Activated CD4-positive, alpha-beta memory T cell treated with anti-CD3 and anti-CD28 coated beads, Interleukin-2, amount 10 ng/mL, durations not matched to agents 7 days and 5 days (primary cell): ENCODE results near the gene WASF2. TPM values are rescaled to one million over a fixed set of nuclear protein-coding genes. Genes with fewer than 3 reads are reported as not detected.

ENCODE experiments used
- CTCF ChIA-PET: fragments of 350-600 bp; sonication (Branson Sonifier 250); formaldehyde crosslinking; loops from one replicate; lab custom pipeline; 2021; ENCODE audit warnings: antibody characterized with exemption, inconsistent platforms; lab: Charles Lee
- POLR2A ChIA-PET: fragments of 350-600 bp; sonication (Branson Sonifier 250); formaldehyde crosslinking; loops from one replicate; lab custom pipeline; 2021; ENCODE audit warnings: antibody characterized with exemption; lab: Charles Lee
- DNase-seq: peaks from one replicate; pipeline ENCODE4 v3.0.0-alpha.2; 2020
- H3K27ac Mint-ChIP-seq: one replicate; pipeline ENCODE4 v1.8.0; 2021; ENCODE audit warnings: mild to moderate bottlenecking, mixed read lengths
- H3K27me3 Mint-ChIP-seq: one replicate; pipeline ENCODE4 v1.8.0; 2021; ENCODE audit warnings: mixed read lengths
- H3K36me3 Mint-ChIP-seq: one replicate; pipeline ENCODE4 v1.8.0; 2021; ENCODE audit warnings: low read depth, mixed read lengths
- H3K4me1 Mint-ChIP-seq: one replicate; pipeline ENCODE4 v1.8.0; 2021; ENCODE audit warnings: mixed read lengths
- H3K4me3 Mint-ChIP-seq: one replicate; pipeline ENCODE4 v1.8.0; 2021; ENCODE audit warnings: mild to moderate bottlenecking, mixed read lengths
- H3K9me3 Mint-ChIP-seq: one replicate; pipeline ENCODE4 v1.8.0; 2021; ENCODE audit warnings: mixed read lengths
- total RNA-seq, 2 experiments: library from RNA; stranded (reverse); gene quantifications; one replicate each; pipeline ENCODE4 v1.2.3, GENCODE V29; 2021

The WASF2 gene
- total RNA-seq, 2 experiments from 2014 or later = 150 TPM

DNA sequence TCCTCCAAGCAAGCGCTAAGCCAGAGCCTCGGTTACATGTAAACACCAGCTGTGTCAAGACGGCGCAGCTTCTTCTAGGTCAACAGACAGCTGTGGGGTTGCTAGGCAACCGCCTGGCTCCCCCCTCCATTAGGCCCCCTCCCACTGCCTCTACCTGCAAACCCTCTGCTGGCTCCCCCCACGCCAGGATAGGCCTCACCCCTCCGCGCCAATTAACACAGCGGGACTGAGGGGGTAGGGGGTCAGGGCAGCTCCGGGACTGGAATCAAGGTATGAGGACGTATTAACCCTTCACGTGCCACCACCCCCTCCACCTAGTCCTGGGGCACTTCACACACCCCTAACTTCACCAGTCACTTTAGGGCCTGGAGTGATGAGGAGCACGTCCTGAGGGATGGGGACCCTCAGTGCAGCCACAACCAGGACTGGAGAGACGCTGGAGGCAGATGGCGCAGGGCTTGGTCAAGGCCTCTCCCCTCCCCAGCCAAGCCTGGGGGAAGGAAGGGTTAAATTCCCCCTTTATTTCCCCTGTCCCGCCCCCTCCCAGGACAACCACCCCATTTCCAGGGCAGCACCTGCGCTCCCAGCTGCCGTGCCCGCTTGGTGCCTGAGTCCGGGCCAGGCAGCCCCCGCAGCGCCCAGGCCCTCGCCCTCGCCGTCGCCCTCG, 37.4 kb upstream of the WASF2 start:
- Mint-ChIP-seq H3K4me3 (no peak overlapping the region), H3K27ac (no peak overlapping the region), H3K27me3 (peaks cover 4% of the 10 kb centered on the region), H3K9me3 (no peaks in the 10 kb centered on the region), H3K36me3 (peaks cover 2% of the 10 kb centered on the region), H3K4me1 (peaks cover 60% of the 10 kb centered on the region)
- DNase-seq = peak; percentile 36
- POLR2A ChIA-PET = interaction anchor here (1.0 kb wide), 1 partner anchor 29 kb away, joined by 3 read pairs; no protein-coding TSS in a partner anchor
- CTCF ChIA-PET = interaction anchor here (0.8 kb wide), 1 partner anchor 136 kb away, joined by 3 read pairs; no protein-coding TSS in a partner anchor

DNA sequence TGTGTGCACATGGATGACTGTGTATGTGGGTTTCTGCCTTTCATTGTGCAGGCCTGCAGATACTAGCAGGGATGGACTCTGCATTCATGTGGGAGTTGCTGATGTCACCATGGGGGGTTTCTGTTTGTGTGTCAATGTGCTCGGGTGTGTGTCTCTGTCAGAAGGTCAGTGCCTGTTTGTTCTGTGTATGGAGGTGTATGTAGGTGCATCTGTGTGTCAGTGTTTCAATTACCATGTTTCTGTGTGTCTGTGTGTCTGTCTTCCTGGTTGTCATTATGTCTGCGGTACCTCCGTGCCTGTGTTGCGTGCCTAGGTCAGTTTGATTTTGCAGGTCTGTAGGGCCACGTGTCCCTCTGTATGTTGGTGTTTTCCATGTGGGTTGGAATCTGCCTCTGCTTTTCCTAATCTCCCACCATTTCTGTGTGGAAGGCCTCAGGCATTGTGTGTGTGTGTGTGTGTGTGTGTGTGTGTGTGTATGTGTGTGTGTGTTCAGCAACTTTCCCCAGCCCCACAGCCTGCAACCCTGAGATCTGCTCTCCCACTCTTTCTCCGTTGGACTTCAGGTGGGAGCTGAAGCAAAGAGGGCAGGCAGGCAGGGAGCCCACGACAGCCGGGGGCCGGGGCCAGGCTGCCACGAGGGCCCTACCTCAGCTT, 36.7 kb upstream of the WASF2 start:
- no peaks in the 10 kb centered on the region for H3K36me3 Mint-ChIP-seq
- H3K4me1 Mint-ChIP-seq = peaks cover 60% of the 10 kb centered on the region
- peak overlapping the region; percentile 61 for H3K27ac Mint-ChIP-seq
- no peak for DNase-seq
- H3K4me3 Mint-ChIP-seq = peak overlapping the region; percentile 68
- H3K9me3 Mint-ChIP-seq = no peaks in the 10 kb centered on the region
- peaks cover 4% of the 10 kb centered on the region for H3K27me3 Mint-ChIP-seq
- POLR2A ChIA-PET = interaction anchor here (0.9 to 4.7 kb wide), 5 partner anchors 9 to 78 kb away, joined by 4 to 25 read pairs (median 8); partner anchors contain the start of genes AHDC1 and WASF2
- CTCF ChIA-PET = interaction anchor here (0.6 to 1.5 kb wide), 7 partner anchors 11 to 136 kb away, joined by 3 to 12 read pairs (median 4); no protein-coding TSS in a partner anchor

DNA sequence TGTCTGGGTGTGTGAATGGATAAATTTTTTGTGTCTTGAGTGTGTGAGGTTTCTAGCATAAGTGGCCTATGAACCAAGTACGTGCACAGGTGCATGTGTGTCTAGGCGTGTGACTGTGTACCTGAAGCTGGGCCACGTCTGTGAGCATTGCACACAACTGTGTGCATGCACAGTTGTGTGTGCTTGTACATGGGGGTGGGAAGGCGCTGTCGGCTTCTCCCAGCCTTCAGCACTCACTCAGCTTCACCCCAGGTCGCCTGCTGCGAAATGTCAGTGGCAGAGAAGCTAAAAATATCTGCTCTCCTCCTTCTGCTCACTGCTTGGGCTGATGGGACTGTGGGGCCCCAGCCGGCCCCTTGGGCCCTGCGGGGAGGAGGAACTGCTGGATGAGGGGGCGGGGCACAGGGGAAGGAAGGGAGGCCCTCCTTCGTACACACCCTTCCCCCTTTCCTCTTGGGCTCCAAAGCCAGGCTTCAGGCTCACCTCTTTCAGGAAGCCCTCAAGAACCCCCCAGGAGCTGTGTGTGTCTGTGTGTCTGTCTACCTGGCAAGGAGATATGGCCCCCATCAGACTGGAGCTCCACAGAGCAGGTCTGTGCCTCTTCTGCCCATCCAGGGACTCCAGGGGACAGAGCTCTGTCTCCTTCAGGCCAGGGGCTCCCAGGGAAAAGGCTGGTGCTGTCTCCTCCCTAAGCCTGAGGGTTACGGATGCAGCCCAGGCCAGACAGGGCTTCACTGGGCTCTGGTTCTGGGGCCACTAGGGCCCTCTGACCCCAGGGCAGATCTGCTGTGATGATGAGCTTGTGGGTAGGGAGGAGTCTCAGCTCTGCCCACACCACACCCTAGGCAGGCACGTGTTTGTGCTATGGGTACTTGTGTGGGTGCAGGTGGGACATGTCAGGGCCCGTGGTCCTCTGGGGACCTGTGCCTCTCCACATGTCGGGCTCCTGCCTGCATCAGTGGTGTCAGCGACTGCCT, 35.6 kb upstream of the WASF2 start:
- H3K4me1 Mint-ChIP-seq = peaks cover 70% of the 10 kb centered on the region
- H3K27me3 Mint-ChIP-seq = peaks cover 4% of the 10 kb centered on the region
- no peaks in the 10 kb centered on the region for H3K36me3 Mint-ChIP-seq
- H3K27ac Mint-ChIP-seq = peak overlapping the region; percentile 61
- H3K4me3 Mint-ChIP-seq = peak overlapping the region; percentile 68
- H3K9me3 Mint-ChIP-seq = no peaks in the 10 kb centered on the region
- CTCF ChIA-PET = interaction anchor here (0.5 to 2.9 kb wide), 10 partner anchors 9 to 137 kb away, joined by 3 to 21 read pairs (median 4); partner anchors contain the start of gene AHDC1
- POLR2A ChIA-PET = interaction anchor here (0.7 to 4.7 kb wide), 9 partner anchors 8 to 137 kb away, joined by 3 to 25 read pairs (median 4); partner anchors contain the start of genes AHDC1 and WASF2
- DNase-seq = peak; percentile 73

DNA sequence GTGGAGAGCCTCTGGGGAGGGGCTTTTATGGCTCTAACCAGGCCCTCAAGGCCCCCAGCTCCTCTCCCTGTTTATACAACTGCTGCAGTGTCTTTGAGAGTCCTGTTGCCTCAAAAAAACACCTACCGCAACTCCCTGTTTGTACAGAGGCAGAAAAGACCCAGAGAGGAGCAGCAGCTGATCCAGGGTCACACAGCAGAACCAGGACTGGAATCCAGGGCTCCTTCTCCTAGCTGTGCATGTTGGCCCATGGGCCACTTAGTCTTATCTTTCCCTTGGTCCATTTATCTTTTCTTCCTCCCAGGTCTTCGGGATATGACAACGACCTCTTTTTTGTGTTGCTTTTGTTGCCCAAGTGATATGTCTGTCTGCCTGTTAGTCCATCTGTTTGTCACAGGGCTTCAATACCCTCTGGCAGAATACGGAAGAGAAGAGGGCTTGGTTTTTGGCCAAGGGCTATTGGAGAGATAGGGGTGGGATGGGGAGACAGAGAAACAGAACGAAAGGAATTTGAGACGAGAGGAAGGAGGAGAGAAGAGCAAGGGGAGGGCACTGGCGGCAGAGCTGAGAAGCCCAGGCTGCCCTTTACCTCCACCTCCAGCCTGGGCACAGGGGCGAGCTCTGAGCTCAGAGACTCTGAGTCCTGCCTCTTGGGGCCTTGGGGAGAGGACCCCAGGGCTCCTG, 33.5 kb upstream of the WASF2 start:
- CTCF ChIA-PET = interaction anchor here (0.8 to 3.1 kb wide), 16 partner anchors 15 to 140 kb away, joined by 3 to 21 read pairs (median 6); partner anchors contain the start of gene AHDC1
- peak overlapping the region; percentile 90 for H3K27ac Mint-ChIP-seq
- H3K9me3 Mint-ChIP-seq = no peaks in the 10 kb centered on the region
- no peaks in the 10 kb centered on the region for H3K36me3 Mint-ChIP-seq
- DNase-seq = no peak
- peak overlapping the region; percentile 85 for H3K4me3 Mint-ChIP-seq
- POLR2A ChIA-PET = interaction anchor here (0.6 to 5.2 kb wide), 10 partner anchors 31 to 983 kb away, joined by 3 to 43 read pairs (median 4); partner anchors contain the start of genes AHDC1, STX12 and WASF2
- H3K27me3 Mint-ChIP-seq = peaks cover 2% of the 10 kb centered on the region
- H3K4me1 Mint-ChIP-seq = peaks cover 71% of the 10 kb centered on the region

DNA sequence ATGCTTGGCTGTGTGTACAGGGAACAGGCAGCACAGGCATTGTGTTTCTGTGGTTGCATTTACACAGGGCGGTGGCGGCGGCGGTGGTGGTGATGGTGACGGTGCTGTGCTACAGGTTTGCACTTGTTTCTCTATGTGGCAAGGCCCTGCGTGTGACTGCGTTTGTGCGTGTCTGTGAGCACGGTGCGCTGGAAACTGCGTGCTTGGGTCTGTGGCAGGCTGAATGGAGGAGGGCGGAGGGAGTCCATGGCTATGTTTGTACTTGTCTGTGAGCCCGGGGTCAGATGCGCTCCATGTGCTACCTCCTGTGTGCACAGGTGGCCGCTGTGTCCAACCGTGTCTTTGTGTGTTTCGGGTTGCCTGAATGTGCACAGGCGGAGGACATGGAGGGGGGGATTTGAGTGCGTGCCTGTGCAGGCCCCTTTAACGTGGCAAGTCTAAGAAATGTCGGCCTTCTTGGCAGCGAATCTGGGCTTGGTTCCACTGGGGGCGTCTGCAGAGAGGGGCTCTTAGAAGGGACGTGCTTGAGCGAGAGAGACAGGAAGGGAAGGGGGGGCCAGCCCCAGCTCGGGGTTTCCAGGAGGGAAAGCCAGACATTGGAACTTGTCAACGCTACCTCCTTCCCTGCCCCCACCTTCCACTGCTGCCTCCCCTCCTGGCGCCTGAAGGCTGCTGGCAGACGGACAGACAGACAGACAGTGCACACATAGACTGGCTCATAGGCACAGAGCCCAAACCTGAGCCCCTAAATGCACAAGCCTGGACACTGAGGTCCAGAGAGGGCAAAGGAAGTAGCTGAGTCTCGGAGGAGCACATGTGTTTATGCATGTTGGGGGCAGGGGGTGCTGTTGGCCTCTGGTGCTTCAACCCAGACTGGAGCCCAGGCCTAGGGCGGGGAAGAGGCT, 32.7 kb upstream of the WASF2 start:
- CTCF ChIA-PET = interaction anchor here (0.6 to 3.1 kb wide), 18 partner anchors 14 to 140 kb away, joined by 3 to 21 read pairs (median 4); partner anchors contain the start of gene AHDC1
- DNase-seq = peak; percentile 82
- Mint-ChIP-seq H3K27me3 (no peaks in the 10 kb centered on the region), H3K4me1 (peaks cover 74% of the 10 kb centered on the region), H3K27ac (peak overlapping the region; percentile 90), H3K9me3 (no peaks in the 10 kb centered on the region), H3K4me3 (peak overlapping the region; percentile 85), H3K36me3 (no peaks in the 10 kb centered on the region)
- POLR2A ChIA-PET = interaction anchor here (1.0 to 5.2 kb wide), 10 partner anchors 32 to 250 kb away, joined by 3 to 43 read pairs (median 6); partner anchors contain the start of genes AHDC1, STX12 and WASF2

DNA sequence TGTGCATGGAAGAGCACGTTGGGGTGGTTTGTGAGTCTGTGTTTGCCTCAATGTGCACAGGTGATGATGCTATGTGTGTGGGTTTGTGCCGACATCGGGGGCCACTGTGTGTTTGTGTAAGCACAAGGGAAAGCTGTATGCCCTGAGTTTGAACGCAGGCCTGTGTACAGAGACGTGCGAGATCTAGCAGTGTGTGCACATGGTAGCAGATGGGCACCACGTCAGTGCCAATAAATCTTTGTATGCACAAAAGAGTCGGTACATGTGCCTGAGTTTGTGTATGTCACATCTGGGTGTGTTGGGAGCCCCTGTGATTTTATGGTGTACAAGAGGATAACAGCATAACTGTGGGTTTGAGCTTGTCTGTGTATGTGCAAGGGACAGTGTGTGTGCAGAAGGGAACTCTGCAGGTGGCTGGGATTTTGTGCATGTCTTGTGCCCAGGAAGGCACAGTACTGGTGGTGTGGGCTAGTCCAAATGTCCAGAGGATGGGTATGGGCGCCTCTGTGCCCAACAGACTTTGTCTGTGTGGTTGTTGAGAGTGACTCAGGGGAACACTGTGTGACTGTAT, 32.0 kb upstream of the WASF2 start:
- H3K9me3 Mint-ChIP-seq = no peaks in the 10 kb centered on the region
- peak overlapping the region; percentile 85 for H3K4me3 Mint-ChIP-seq
- POLR2A ChIA-PET = interaction anchor here (0.9 to 5.2 kb wide), 6 partner anchors 15 to 148 kb away, joined by 3 to 43 read pairs (median 4); partner anchors contain the start of gene WASF2
- peaks cover 73% of the 10 kb centered on the region for H3K4me1 Mint-ChIP-seq
- CTCF ChIA-PET = interaction anchor here (0.9 to 3.1 kb wide), 6 partner anchors 25 to 126 kb away, joined by 3 to 17 read pairs (median 4); partner anchors contain the start of gene WASF2
- no peaks in the 10 kb centered on the region for H3K36me3 Mint-ChIP-seq
- DNase-seq = no peak
- H3K27ac Mint-ChIP-seq = peak overlapping the region; percentile 90
- no peaks in the 10 kb centered on the region for H3K27me3 Mint-ChIP-seq

DNA sequence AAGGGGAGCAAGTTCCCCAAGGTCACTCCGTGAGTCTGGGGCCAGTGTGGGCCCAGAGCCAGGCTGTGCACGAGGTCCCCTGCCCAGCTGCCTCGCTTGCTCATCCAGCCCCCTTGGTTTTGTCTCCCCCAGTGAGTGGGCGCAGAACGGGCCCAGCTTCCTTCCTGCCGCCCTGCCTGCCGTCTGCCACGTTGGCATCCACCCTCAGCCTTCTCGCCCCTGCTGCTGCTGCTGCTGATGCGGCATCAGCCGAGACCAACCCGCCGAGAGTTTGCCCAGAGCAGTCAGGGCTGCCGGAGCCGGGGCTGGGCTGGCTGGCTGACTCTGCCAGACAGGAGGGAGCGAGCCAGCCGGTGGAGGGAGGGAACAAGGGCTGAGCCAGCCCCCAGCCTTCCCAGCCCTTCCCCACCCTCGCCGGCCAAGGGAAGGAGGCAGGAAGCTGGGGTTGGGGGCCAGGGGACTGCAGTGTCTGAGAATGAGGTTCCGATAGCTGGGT, 31.4 kb upstream of the WASF2 start:
- Mint-ChIP-seq H3K27me3 (no peaks in the 10 kb centered on the region), H3K4me3 (peak overlapping the region; percentile 85), H3K4me1 (peaks cover 68% of the 10 kb centered on the region), H3K9me3 (no peaks in the 10 kb centered on the region), H3K36me3 (no peaks in the 10 kb centered on the region), H3K27ac (peak overlapping the region; percentile 90)
- DNase-seq = peak; percentile 42
- ChIA-PET POLR2A (interaction anchor here (0.9 to 5.2 kb wide), 6 partner anchors 14 to 149 kb away, joined by 3 to 43 read pairs (median 4); partner anchors contain the start of gene WASF2), CTCF (interaction anchor here (1.2 to 1.4 kb wide), 4 partner anchors 25 to 85 kb away, joined by 3 to 6 read pairs (median 3); partner anchors contain the start of gene WASF2)

DNA sequence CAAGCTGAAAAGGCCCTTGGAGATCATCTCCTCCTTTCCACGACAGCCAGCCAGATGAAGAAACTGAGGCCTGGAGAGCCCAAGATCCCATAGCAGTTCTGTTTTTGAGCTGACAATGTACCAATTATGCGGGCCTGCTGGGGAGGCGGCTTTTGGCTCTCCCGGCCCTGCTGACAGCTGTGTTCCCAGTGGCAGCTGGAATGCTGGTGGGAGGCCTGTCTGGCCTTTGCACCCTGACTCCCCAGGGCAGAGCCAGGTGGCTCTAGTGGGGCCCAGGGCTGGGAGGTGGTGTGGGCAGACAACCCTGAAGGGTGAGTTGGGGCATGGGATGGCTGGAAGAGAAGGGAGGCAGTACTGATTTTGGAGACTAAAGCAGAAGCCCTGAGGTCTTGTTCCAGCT, 30.7 kb upstream of the WASF2 start:
- Mint-ChIP-seq H3K36me3 (no peaks in the 10 kb centered on the region), H3K27me3 (no peaks in the 10 kb centered on the region), H3K9me3 (no peaks in the 10 kb centered on the region), H3K27ac (no peak overlapping the region), H3K4me1 (peaks cover 61% of the 10 kb centered on the region), H3K4me3 (no peak overlapping the region)
- POLR2A ChIA-PET = interaction anchor here (1.3 to 5.2 kb wide), 3 partner anchors 14 to 142 kb away, joined by 3 to 43 read pairs (median 3); partner anchors contain the start of gene WASF2
- DNase-seq = no peak
- CTCF ChIA-PET = interaction anchor here (1.2 to 1.4 kb wide), 2 partner anchors 31 to 86 kb away, joined by 3 read pairs; partner anchors contain the start of gene WASF2

DNA sequence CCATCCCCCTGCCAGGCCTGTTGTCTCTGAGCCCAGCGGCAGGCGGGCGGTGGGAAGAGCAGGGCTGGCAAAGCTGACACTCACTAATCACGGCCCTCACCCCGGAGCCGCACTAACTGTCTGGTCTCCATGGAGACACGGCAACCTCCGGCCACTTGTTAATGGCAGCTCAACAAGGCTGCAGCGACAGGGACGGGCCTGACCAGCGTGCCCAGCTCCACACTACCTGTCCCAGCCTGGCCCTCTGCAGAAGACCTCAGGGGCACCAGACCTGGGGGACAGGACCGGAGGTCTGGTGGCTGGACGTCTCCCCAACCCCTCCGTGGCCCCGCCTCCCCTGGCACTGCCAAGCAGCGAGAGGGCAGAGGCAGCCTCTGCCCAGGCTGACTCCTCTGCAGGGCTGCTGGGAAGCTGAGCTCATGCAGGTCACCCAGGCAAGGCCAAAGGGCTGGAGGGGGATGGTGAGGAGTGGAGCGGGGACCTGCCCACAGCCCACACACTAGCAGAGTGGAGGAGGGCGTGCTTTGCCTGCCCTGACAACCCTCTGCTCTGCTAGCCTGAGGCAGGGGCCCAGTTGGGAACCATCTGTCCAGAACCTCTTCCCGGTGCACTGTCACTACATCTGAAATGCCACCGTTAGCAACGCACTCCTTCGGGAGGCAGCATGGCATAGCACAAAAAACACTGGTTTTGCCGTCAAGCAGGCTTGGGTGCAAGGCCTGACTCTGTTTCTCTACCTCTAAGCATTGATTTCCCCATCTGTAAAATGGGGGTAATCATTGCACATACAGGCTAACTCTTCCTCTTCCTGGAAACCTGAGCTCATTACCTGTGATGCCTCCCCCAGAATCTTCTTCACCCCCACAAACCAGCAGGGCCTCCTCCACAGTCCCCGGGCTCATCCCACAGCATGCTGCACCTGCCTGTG, 29.6 kb upstream of the WASF2 start:
- ChIA-PET POLR2A (interaction anchor here (5.2 kb wide), 1 partner anchor 29 kb away, joined by 43 read pairs; the partner anchor contains the start of gene WASF2), CTCF (interaction anchor here (0.8 kb wide), 1 partner anchor 30 kb away, joined by 3 read pairs; the partner anchor contains the start of gene WASF2)
- DNase-seq = no peak
- H3K27me3 Mint-ChIP-seq = no peaks in the 10 kb centered on the region
- H3K36me3 Mint-ChIP-seq = no peaks in the 10 kb centered on the region
- no peak overlapping the region for H3K27ac Mint-ChIP-seq
- H3K4me3 Mint-ChIP-seq = no peak overlapping the region
- H3K4me1 Mint-ChIP-seq = peaks cover 53% of the 10 kb centered on the region
- no peaks in the 10 kb centered on the region for H3K9me3 Mint-ChIP-seq
